ENCODE results near the gene IGSF21. TPM values are rescaled to one million over a fixed set of nuclear protein-coding genes. Genes with fewer than 3 reads are reported as not detected.

The IGSF21 gene
- total and polyA plus RNA-seq, 11 donors: 0.54 to 2.2 (median 0.94) TPM; not detected in 1

DNA sequence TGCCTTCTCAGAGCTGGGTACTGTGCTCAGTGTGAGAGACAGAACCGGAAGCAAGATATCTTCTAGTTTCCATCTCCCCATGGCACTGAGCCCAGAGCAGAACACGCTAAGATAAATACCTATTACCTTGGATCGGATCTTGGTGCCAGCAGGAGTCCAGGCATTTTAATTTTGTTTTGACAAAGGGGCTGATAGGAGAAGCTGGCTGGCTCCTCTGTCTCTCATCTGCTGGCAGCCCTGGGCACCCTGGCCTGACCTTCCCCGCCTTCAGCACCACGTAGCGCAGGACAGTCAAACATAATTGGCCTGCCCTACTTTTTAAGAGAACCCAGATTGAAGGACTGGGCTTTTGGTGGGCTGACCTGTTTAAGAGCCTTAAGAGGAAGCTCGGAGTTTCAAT, 212.5 kb downstream of the IGSF21 start:
- TF ChIP-seq POLR2A (IDR thresholded peaks at IDR 0.05): no peak
- TF ChIP-seq, protein P1, sequence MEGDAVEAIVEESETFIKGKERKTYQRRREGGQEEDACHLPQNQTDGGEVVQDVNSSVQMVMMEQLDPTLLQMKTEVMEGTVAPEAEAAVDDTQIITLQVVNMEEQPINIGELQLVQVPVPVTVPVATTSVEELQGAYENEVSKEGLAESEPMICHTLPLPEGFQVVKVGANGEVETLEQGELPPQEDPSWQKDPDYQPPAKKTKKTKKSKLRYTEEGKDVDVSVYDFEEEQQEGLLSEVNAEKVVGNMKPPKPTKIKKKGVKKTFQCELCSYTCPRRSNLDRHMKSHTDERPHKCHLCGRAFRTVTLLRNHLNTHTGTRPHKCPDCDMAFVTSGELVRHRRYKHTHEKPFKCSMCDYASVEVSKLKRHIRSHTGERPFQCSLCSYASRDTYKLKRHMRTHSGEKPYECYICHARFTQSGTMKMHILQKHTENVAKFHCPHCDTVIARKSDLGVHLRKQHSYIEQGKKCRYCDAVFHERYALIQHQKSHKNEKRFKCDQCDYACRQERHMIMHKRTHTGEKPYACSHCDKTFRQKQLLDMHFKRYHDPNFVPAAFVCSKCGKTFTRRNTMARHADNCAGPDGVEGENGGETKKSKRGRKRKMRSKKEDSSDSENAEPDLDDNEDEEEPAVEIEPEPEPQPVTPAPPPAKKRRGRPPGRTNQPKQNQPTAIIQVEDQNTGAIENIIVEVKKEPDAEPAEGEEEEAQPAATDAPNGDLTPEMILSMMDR (IDR thresholded peaks at IDR 0.05): no peak
- no peak overlapping the region for H3K27ac ChIP-seq
- H3K4me1 ChIP-seq: no peaks in the 10 kb centered on the region
- 29 to 47% (median 44%) methylated on average over 7 of the region's 7 CpGs for WGBS, 4 donors
- no peak for DNase-seq
- ATAC-seq: no peak
- H3K27me3 ChIP-seq: peaks cover 0 to 27% (median 4%) of the 10 kb centered on the region in 9 donors
- H3K9me3 ChIP-seq: peaks cover 0 to 7% (median 0%) of the 10 kb centered on the region in 12 donors
- no peak overlapping the region for H3K4me3 ChIP-seq
- no peaks in the 10 kb centered on the region for H3K36me3 ChIP-seq
- intact Hi-C loops (cut with DNase I): no loop called here

DNA sequence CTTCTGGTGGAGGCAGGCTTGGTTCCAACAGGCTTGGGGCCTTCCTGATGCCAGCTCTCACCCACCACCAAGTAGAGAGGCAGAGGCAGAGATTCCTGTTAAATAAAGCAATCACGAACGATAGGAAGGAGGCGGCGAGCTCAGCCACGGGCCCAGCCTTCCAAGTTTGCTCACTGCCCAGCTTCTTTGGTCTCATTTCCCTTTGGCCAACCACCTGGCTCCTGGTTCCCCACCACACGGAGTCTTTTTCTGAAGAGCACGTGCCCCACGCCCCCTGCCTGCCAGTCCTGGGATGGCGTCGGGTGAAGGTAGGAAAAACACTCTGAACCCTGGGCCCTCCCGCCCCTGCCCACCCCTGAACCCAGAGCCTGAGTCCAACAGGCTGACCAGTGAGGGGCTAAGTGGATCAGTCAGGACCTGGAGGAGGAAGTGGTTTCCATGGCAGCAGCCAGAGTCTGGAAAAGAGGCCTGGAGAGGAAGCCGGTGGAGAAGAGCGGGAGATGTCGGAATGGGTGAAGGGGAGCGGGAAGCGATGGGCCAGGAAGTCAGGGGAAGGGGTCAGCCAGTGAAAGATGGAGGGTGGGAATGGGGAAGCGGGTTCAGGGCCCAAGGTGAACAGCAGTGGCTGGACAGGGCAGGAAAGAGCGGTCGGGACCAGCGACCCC, 214.9 kb downstream of the IGSF21 start:
- no peak for TF ChIP-seq POLR2A (IDR thresholded peaks at IDR 0.05)
- TF ChIP-seq, protein P1 (IDR thresholded peaks at IDR 0.05): peak in 1 of 12 donors; percentile 14
- H3K27me3 ChIP-seq: peaks cover 0 to 30% (median 4%) of the 10 kb centered on the region in 9 donors
- intact Hi-C loops (cut with DNase I): no loop called here
- no peak overlapping the region for H3K27ac ChIP-seq
- H3K4me1 ChIP-seq: no peaks in the 10 kb centered on the region
- ATAC-seq (no peak), DNase-seq (no peak)
- peaks cover 0 to 7% (median 0%) of the 10 kb centered on the region in 12 donors for H3K9me3 ChIP-seq
- 53 to 64% (median 58%) methylated on average over 20 of the region's 20 CpGs for WGBS, 4 donors
- H3K4me3 ChIP-seq: no peak overlapping the region
- no peaks in the 10 kb centered on the region for H3K36me3 ChIP-seq

DNA sequence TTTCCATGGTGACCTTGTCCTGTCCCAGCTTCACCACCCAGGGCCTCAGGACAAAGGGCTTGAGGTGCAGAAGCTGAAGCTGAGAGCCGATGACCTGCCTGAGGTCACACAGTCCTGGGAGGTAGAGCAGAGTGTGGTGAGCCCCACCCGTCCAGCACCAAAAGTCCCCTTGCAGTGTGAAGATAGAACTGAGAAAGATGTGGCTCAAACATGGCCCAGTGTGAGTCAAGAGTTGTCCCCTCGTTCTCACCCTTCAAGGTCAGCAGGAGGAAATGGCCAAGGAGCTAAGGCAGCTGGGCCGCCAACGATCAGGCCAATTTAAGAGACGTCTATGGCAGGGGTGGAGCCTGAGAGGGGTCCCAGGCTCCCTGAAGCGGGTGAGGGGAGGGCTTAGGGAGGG, 215.7 kb downstream of the IGSF21 start:
- Histone ChIP-seq H3K9me3 (peaks cover 0 to 7% (median 0%) of the 10 kb centered on the region in 12 donors), H3K4me1 (no peaks in the 10 kb centered on the region), H3K36me3 (no peaks in the 10 kb centered on the region), H3K27me3 (peaks cover 0 to 30% (median 4%) of the 10 kb centered on the region in 9 donors), H3K27ac (no peak overlapping the region), H3K4me3 (no peak overlapping the region)
- ATAC-seq (no peak), DNase-seq (no peak)
- TF ChIP-seq, protein P1 (IDR thresholded peaks at IDR 0.05): no peak
- TF ChIP-seq POLR2A (IDR thresholded peaks at IDR 0.05): no peak
- 60 to 68% (median 63%) methylated on average over 7 of the region's 7 CpGs for WGBS, 4 donors
- intact Hi-C loops (cut with DNase I): no loop called here

DNA sequence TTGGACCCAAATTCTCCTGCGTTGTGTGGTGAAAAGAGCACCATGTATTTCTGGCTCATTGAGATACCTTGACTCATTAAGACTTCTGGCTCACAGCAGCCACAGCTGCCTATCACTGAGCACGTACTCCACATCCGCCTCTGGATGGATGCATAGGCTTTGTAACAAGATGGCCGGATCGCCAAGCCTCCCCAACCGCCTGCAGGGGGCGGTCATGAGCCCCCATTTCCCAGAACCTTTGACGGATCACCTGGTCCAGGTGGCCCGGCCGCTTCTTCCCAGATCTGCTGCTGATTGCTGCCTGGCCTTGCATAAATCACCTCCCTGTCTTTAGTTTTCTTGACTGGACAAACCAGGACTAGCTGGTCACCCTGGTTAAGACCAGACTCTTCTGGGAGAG, 216.6 kb downstream of the IGSF21 start:
- ATAC-seq: no peak
- no peak for TF ChIP-seq POLR2A (IDR thresholded peaks at IDR 0.05)
- TF ChIP-seq, protein P1 (IDR thresholded peaks at IDR 0.05): peak in 2 of 12 donors; percentile 13 to 27

More for the DNA sequence above, 216.6 kb downstream of the IGSF21 start:
- H3K36me3 ChIP-seq: no peaks in the 10 kb centered on the region
- H3K27ac ChIP-seq: no peak overlapping the region
- 70 to 83% (median 75%) methylated on average over 10 of the region's 10 CpGs for WGBS, 4 donors
- intact Hi-C loops (cut with DNase I): no loop called here
- H3K4me1 ChIP-seq: no peaks in the 10 kb centered on the region
- no peak overlapping the region for H3K4me3 ChIP-seq
- peaks cover 0 to 29% (median 4%) of the 10 kb centered on the region in 9 donors for H3K27me3 ChIP-seq
- H3K9me3 ChIP-seq: peaks cover 0 to under 1% (median 0%) of the 10 kb centered on the region in 12 donors
- no peak for DNase-seq
